NCI-H1105 (cell line): Measurements from ENCODE around the gene ZNF287.
A peak's percentile ranks its signal among the peaks of the same experiment; 100 is the strongest.
"Not testable (repeated sequence)": the region's sequence is repeated elsewhere in the genome, so short reads cannot be mapped to it uniquely, and the experiment has no call there.

Source experiments
- DNase-seq: peaks from one replicate; lab custom pipeline; 2025; lab: John Stamatoyannopoulos, UW

The ZNF287 gene

DNA sequence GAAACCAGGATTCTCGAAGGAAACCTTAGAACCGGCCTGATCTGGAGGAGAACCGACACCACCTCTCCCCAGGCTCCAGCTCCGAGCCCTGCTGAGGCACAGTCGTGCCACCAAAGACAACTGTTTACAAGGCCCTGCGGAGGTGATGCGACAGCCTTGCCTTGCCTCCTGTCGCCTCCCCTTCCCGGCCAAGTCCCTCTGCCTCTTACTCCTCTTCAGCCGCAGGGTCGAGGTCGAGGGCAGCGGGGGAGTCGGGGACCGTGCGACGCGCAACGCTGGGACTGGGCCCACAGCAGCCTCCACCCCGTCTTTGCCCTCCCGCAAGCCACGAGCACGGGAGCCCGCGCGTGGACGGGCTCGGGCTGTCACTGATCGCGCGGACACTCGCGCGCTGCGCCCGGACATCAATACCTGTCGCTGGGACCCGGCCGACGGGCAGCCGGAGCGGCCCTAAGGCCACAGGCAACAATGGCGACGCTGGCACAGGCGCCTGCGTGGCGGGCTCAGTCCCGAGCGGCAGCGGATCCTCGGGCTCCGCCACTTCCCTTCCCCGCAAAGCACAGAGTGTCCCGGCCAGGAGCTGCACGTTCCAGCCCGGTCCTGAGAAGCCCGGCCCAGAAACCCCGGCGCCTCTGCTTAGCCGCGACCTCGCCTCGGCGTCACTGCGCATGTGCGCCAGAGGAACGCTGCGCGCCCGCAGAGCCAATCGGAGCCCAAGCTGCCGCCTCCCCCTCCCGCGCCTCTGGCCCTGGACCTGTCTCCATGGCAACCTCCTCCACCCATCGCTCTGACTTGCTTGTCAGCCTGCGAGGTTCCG, at the start of gene ZNF287:
Gene ZNF287, minus strand, starts transcription at position 664 of the 817 bp plus-strand sequence. CDS start 1,473 bp downstream, outside the sequence.
- DNase-seq: peak; percentile 98

- no peak for DNase-seq
These were observed 48.6 kb upstream of the ZNF287 start for GRCh38 chr17:16617481-16618060.

GRCh38 chr17:16599537-16599936, 30.5 kb upstream of the ZNF287 start:
- no peak for DNase-seq

DNA sequence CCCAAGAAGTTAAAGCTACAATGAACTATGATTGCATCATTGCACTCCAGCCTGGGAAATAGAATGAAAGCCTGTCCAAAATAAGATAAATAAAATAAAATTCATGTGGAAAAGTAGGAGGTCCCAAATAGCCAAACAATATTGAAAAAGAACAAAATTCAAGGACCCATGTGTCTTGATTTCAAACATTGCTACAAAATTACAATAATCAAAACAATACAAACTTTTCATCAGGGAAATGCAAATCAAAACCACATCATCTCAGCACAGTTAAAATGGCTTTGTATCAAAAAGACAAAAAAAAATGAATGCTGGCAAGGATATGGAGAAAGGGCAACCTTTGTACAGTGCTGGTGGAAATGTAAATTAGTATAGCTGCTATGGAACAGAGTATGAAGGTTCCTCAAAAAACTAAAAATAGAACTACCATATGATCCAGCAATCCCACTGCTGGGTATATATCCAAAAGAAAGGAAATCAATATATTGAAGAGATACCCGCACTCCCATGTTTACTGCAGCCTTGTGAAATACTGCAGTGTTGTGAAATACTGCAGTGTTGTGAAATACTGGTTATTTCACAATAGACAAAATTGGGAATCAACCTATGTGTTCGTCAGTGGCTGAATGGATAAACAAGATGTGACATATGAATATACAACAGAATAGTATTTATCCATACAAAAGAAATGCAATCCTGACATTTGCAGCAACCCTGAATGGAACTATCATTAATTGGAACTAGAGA, 24.5 kb upstream of the ZNF287 start:
- no peak for DNase-seq

GRCh38 chr17:16589097-16589969, 20.3 kb upstream of the ZNF287 start:
- peak; percentile 86 for DNase-seq

DNA sequence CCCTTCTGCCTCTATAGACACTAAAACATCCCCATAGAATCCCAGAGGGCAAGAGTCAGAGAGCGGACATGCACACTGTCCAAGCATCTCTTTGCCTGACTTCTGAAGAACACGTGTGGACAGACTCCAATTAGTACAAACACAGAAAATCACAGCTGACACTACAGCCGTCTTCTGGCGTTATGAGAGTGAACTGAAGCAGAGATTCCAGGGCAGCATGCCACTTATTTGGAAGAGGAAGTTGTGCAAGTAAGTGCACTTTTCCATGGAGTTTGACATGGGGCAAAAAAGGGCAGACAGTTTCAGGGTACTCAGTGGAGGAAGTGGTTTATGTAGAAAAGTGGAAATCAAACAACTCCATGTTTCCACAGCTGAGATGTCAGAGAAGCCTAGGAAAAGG, 16.8 kb upstream of the ZNF287 start:
- no peak for DNase-seq

- DNase-seq: no peak
These were observed 15.4 kb upstream of the ZNF287 start for GRCh38 chr17:16584273-16584995.

- DNase-seq: no peak
These were observed 14.8 kb upstream of the ZNF287 start for GRCh38 chr17:16583781-16584180.

GRCh38 chr17:16573466-16573865, 4.5 kb upstream of the ZNF287 start:
- DNase-seq: no peak

GRCh38 chr17:16569358-16569712, 331 bp upstream of the ZNF287 start:
- DNase-seq: no peak

GRCh38 chr17:16552637-16553045, 16.4 kb downstream of the ZNF287 start:
- no peak for DNase-seq

GRCh38 chr17:16551878-16552636, 16.9 kb downstream of the ZNF287 start:
- DNase-seq: no peak

GRCh38 chr17:16537130-16537458, 31.9 kb downstream of the ZNF287 start:
- DNase-seq: no peak

DNA sequence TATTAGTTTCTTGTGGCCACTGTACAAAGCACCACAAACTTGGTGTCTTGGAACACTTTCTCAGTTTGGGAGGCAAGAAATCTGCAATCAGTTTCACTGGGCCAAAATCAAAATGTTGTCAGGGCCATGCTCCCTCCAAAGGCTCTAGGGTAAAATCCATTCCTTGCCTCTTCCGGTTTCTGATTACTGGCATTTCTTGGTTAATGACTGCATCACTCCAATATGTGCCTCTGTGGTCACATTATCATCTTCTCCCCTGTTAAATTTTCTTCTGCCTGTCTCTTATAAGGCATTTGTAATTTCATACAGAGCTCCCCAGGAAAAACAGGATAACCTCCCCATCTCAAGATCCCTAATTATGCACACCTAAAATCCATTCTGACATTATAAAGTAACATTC, 34.8 kb downstream of the ZNF287 start:
- no peak for DNase-seq

- DNase-seq: no peak
These were observed 39.1 kb downstream of the ZNF287 start for GRCh38 chr17:16529906-16530305.

- no peak for DNase-seq
These were observed 41.7 kb downstream of the ZNF287 start for GRCh38 chr17:16527298-16527697.

GRCh38 chr17:16525556-16525955, 43.4 kb downstream of the ZNF287 start:
- not testable (repeated sequence) for DNase-seq

DNA sequence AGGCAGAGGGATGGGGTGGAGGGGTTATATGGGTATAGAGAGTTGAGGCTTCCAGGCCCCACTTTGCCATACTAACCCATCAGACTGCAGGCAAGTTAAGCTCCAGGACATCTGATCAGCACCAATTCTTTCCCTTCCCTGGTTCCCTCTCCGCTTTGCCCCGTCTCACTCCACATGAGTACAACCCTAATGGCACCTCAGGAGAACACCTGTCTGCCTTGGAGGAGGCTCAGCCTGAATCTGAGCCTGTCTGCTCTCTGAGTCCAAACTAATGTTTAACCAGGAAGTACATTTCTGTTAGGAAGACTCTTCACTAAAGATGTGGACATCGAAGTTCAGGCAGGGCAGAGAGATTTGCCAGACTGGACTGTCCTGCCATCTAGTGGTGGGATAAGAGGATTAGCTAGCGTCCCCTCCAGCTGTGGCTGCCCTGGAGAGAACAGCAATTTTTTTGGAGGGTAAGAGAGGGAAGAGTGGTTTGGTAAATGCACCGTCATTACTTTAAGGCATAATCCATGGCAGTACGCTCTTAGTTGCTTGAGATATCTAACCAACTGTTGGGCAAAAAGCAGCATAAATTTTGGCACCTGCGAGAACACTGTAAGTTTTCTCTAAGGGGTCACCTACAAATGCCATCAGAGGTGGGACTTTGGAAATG, 47.8 kb downstream of the ZNF287 start:
- peak; percentile 77 for DNase-seq

- DNase-seq: no peak
These were observed 50.0 kb downstream of the ZNF287 start for GRCh38 chr17:16519021-16519420.

GRCh38 chr17:16517477-16517876, 51.5 kb downstream of the ZNF287 start:
- no peak for DNase-seq
